NCI-H187 treated with DMSO at 0.1 percent for 48 hours (cell line): ENCODE data around the gene SBF2.

Experiments
- DNase-seq: peaks from one replicate; lab custom pipeline; 2025; lab: John Stamatoyannopoulos, UW

Gene SBF2

DNA sequence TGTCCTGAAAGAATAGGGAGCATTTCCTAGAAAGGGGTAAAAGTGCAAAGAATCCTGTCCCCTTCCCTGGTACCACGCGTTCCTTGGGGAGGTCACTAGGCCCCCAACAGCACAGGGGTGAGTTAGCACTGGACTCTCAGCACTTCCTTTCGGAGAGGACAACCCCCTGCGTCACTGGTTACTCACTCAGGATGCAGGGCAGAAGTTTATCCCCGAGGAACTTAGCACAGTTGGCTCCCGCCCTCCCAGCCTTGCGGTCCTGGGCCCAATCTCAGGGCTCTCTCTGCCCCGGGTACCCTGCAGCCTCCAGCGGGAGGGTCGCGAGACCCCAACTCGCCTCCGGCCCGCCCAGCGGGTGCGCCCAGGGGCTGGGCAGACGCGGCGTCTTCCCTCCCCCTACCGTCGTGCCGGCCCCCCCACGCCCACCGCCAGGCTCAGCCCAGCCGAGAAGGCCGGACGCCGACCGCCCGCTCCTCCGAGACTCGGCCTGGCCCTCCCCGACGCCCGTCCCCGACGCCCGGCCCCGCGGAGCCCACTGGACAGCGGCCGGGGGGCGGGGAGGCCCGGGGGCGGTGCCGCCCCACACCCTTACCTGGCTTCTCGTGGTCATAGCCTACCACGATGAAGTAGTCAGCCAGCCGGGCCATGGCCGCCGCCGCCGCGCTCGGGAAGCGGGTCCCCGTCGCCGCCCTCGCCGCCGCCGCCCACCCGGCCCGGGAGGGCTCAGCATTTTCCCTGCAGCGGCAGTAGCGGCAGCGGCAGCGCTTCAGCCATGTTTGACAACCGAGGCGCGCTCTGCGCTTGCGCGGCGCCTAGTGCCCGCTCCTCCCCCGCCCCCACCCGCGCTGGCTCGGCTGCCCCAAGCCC, at the start of gene SBF2:
TSS of gene SBF2 (minus strand) at position 797 of the 867 bp plus-strand sequence. CDS start at position 647, 150 bp downstream.
- DNase-seq: no peak

DNA sequence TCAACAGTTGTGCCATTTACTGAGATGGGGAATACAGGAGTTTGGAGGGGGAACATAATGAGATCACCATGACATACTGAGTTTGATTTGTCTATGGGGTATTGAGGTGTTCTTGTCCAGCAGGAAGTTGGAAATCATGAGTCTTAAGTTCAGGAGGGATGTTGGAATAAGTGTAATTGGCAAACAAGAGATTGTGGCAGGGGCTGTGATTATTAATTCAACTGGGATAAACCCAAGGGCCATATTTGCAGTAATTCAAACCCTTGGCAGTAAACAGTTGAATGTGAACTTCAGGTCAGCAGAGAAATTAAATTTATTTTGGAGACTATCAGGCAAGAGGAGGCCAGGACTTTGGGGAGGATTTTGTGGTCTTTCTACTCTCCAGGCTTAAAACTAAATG, 44.3 kb upstream of the SBF2 start:
- no peak for DNase-seq

DNA sequence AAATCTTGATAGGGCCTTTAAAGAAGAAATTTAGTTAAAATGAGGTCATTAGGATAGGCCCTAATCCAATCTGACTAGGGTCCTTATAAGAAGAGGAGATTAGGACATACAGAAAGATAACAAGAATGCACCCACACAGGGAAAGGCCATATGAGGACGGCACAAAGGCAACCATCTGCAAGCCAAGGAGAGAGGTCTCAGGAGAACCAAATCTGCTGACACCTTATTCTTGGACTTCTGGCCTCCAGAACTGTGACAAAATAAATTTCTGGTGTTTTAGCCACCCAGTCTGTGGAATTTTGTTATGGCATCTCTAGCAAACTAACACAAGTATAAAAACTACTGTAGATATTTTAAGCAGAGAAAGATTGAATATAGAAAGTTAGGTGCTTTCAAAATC, 39.5 kb upstream of the SBF2 start:
- no peak for DNase-seq

DNA sequence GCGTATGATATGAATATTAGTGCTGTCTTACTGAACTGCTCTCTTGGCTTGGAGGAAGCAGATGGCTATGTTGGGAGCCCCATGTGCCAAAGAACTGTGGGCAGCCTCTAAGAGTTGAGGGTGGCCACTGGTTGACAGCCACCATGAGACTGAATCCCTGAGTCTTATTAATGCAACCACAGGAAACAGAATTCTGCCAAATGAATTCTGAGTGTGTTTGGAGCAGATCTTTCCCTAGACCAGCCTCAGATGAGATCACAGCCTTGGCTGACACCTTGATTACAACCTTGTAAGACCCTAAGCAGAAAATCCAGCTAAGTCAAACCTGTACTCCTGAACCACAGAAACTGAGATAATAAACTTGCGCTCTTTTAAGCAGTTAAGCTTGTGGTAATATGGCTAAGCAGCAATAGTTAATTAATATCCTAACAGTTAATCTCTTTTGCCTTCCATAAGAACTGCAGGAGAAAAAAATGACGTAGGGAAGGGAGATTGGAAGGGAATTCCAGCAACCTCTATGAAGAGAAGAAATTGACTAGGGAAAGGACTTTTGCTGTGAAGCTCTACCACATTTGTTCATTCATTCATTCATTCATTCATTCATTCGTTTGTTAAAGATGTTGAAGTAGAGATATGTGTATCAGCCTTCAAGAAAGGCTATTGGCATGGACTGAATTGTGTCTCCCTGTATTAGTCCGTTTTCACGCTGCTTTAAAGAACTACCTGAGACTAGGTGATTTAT, 37.7 kb upstream of the SBF2 start:
- no peak for DNase-seq

DNA sequence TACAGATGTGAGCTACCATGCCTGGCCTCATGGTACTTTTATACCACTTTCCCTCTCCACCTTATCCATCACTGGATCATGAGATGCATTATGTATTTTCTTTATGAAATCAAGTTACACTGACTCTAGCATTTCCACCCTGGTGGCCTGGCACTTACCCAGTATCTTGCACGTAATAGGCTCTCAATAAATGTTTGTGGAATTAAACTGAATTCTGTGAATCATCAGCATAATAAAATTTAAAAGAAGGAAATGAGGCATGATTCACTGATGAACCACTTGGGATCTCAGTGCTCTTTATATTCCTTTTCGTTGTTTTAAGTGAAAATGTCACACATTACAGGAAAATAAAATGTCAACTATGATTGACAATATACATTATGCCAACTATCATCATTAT, 35.9 kb upstream of the SBF2 start:
- no peak for DNase-seq

DNA sequence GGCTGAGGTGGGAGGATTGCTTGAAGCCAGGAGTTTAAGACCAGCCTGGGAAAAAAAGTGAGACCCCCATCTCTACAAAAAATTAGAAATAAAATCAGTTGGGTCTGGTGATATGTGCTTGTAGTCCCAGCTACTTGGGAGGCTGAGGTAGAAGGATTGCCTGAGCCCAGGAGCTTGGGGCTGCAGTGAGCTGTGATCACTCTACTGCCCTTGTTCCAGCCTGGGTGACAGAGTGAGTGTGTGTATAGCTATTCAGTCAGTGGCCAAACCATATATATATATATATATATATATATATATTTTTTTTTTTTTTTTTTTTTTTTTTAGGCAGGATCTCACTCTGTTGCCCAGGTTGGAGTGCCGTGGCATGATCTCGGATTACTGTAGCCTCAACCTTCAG, 35.3 kb upstream of the SBF2 start:
- no peak for DNase-seq

DNA sequence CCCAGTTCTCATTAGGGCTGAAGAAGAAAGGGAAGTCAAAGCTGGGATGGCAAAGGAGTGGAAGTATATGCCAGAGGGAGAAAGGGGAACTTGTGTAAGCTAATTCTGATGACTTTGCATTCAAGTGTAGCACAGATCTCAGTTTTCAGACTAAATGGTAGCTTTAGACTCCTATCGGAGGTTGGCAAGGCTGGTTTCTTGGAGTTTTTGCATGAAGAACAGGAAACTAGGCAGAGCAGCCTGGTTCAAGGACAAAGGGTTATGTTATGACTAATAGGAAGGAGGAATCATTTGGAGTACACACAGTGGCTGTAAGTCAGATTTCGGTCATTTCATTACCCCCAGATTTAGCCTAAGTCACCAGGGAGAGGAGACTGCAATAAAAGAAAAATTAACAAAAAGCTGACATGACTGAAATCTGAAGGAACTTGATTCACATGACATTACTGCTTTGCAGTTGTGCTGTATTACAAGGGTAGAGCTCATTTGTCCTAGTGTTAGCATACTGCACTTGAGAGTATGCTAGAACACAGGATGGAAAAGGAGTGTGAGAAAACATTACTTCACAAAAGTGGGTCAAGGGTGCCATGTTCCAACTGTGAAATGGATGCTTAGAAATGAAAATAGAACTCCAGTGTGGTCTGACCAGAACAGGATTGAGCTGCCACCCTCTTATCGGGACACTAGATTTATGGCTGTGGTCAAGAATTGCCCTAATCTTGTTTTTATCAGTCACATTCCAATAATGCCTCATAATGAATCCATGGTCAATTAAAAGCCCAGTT, 34.5 kb upstream of the SBF2 start:
- no peak for DNase-seq

DNA sequence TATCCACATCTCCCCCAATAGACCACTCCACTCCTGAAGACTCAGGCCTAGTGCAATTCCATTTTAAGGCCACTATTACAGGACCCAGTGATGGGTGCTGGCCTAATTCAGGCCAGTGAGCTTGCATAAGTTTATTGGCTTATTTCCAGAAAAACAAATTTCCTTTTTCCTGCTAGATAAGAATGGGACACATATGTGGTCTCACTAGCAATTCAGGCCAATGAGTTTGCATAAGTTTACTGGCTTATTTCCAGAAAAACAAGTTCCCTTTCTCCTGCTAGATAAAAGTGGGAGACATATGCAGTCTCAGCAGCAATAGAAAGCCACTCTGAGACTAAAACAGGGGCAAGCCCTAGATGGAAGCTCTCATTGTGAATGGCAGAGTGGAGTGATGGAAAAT, 33.2 kb upstream of the SBF2 start:
- no peak for DNase-seq

DNA sequence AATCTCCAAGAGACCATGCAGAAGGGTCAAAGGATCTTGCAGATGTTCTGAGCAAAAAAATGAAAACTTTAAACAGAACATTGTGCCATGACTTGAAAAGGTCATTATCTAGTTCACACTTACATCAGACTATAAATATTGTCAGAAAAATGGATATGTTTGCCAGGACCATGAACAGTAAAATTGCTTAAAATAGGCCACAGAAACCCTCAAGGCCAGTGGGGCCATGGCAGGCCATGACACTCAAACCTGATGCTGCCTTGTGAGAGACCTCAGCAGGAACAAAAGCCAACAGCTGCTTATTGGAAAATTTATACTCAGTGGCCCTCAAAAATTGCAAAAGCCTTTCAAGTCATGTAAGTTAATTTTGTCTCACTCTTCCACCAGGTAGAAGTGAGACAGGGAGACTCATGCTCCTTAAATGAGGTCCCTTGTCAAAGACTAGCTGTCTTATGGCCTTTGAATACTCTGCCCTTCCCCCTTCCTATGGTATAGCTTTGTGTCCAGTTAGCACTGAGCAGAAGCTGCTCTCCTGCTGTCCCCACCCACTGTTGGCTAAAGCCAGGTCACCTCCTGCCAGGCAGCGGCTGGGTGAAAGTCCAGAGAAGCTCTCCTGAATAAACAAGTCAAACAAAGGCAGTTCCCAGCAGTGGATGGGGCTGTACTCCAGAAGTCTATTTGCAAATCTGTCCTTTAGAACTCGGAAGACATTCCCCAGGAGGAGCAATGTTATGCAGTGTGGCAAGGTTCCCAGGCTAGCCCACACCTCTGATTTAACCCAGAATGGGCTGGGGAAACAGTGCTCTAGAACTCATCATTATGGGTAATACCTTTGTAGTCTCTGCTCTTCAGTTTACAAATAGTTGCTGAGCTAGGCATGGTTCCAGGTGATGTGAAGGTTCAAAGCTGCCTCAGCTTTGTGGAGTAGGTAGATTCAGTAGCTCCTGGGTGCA, 32.3 kb upstream of the SBF2 start:
- DNase-seq: no peak

DNA sequence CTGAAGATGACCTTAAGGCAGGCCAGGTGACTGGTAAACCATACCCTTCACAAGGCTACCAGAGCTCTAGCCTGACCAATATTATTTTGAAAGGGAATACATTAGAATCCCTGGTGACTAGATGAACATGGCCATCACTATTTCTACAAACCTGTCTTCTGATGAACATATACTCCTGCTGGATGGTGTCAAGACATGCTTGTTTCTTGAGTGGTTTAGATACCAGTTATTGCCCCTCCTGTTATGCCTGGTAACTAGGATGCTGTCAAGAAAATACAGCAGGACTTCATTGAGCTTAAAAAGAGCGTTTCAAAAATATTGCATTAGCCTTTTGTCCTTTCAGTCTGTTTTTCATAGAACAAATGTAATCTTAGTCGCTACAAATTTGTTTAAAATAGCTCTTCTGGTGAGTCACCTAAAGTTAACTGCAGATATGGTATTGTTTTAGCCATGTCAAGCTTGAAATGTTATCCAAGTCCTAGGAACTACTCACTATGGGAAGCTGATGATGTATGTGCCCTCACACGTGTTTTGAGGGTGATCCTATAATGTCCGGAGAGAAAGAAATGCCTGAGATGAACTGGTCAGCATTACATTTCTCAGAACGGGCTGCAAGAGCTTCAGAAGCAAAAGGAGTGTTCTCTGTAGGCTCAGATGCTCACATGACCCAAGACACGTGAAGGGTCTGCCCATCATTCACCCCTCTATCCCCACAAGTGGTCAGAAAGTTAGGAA, 31.4 kb upstream of the SBF2 start:
- DNase-seq: no peak

DNA sequence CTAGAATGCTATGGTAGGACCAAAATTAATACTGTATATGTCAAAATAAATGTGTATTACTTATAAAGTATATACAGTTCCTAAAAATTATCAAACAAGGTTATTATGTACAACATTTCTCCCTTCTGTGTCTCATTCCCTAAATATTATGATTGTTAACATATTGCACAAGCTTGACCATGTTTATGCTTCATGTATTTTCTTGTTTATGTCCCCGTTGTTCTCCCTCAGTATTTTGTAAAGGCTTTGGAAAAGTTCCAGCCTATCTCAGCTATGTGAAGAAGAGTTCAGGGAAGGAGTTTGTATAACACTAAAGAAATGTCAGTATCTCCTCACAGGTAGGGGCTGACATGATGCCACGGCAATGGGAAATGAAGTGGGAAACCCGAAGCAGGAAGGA, 30.5 kb upstream of the SBF2 start:
- DNase-seq: no peak

DNA sequence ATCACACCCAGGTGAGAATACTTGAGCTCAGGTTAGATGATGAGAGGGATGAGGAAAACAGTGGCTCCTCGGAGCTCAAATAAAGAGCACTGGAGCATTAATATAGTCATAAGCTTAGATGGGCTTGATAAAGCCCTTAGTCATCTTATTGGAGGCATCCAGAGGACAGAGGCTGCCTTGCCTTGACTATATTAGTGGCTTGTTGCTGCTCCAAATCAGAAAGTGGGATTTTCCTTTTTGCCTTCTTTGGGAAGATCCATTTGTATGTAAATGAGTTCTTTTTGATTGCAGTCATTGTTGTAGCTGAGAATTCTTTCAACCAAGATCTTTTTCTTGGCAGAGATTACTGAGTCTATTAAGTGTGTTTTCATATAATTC, 29.8 kb upstream of the SBF2 start:
- DNase-seq: no peak

DNA sequence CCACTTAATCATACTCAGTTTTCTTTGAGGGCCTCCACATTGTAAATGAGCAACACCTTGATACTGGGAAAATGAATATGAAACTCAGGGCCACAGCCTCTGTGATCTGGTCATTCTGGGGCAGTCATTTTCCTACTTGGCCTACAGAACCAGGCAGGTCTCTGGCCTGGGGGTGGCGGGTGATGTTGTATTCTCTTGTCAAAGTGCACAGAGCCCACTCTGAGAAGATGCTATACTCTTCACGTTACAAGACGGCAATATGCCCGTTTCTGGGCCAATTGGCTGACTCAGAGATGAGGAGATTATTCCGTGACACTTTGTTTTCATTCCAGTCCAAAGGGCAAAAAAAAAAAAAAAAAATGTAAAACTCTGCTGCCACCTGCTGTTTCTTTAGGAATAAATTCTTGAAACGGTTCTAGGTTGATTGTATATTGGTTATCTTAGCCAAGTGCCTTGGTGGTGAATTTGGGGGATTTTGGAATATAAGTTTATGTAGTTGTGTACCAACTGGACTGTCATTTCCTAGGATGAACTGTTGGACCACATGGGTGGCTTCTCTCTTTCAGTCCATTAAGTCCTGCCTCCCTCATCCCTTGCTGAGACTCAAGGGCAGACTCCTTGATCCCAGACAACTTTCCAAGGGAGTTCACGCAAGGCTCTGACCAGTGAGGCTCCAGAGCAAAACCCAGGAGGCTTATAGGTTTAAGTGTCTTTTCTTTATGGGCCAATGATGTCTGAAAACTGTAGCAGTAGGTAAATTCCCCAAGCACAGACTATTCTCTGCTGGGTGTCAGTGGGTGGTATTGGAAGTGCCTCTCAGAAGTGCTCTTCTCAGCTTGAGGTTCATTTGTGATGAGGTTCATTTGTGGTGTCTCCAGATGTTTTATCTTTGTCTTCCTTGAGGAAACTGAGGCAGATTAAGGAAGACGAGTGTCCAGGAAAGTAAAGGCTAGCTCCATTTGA, 29.1 kb upstream of the SBF2 start:
- DNase-seq: no peak

DNA sequence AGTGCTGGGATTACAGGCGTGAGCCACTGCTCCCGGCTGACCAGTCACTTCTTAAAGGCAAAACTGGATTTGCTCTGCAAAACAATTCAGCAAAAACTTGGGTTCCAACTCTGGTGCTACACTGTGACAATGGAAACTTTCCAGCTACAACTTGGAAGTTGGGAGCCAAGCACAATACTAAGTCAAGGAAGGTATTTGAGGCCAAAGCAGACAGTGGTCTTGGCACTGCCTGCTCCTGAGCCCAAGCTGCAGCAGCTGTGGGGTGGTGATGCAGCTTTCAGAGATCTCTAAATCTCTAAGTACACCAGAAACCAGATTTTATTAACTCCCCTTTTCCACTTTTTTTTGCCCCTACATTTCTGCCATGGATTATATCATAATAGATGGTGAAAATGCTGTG, 28.4 kb upstream of the SBF2 start:
- no peak for DNase-seq

DNA sequence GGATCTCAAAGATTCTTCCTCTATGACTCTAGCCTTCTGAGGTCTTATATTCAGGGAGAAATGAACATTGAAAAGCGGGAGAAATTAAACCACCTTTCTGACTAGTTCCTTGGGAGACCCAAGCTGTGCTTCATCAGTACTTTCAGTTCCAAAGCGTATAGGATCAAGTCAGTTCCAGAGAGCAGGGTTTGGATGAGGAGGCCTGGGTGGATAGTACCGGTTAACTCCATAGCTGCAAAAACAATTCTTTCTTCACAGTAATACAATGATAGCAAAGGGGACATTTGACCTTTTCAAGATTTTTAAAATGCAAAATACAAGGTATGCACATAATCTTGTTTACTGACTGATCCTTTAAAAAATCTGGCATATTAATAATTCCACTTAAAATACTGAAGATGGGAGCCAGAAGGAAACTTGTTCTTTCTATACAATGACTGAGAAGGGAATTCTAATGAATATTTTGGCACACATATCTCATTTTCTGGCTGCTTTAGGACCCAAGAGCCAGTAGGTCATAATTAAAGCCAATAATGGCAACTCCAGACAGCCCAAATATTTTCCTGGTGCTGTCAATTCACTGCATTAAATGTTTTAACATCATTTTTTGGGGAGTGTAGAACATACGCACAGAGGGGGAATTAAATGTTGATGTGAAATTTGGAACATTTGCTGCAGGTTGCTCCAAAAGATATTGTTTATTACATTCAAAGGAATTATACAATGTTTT, 26.9 kb upstream of the SBF2 start:
- DNase-seq: no peak

DNA sequence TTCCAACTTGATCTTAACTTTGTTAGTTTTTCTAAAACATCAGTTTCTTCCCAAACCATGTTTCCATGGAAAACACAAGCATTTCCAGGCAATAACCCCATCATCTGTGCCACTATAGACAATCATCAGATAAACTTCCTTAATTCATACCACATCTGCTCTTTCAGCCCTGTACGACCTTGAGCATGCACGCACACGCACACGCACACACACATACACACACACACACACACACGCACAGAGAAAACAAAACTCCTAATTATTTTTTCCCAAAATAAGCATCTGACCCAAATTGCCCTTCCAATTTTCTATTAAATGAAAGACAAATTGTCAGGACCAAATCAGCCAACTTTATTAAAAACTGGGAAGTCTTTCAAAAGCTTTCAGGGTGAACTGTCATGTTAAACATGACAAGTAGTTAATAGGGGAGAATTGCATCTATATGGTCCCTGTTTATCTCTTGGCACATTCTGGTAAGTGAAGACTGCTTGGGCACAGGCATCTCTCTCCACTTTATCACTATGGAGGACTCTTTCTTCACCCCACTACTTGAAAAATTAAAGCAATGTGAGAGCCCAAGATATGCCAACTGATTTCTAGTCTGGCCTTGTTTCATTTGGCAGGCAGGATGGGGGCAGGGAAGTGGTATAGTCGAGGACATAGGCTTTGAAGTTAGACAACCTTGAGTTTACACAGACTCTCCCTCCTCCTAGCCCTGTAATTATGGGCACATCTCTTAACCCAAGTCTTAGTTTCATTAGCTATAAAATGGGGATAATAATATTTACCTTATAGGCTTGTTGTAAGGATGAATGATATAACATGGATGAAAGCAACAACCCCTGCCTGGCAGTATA, 25.9 kb upstream of the SBF2 start:
- no peak for DNase-seq

DNA sequence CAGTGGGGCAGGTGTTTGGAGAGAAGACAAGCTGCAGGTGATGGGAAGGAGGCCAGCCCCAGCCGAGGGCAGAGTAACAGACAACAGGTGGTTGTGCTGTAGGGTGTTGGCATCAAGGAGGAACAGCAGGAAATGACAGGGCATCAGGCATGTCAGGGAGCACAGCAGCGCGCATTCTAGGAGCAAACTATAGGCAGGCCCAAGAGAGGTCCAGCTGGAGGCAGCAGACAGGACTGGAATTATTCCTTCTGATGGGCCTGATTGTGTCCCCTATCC, 24.4 kb upstream of the SBF2 start:
- no peak for DNase-seq
